ENCODE results near the gene RMC1.
"Not testable (repeated sequence)": the region's sequence is repeated elsewhere in the genome, so short reads cannot be mapped to it uniquely, and the experiment has no call there.

The RMC1 gene

GRCh38 chr18:23503038-23503962 lies at the start of gene RMC1:
TSS of gene RMC1 (plus strand) at chr18:23503511. CDS start at chr18:23503619, 108 bp downstream.
- DNase-seq = peak; percentile 89

GRCh38 chr18:23453680-23454058 lies 49.6 kb upstream of the RMC1 start:
- no peak for DNase-seq

GRCh38 chr18:23456835-23457234 lies 46.5 kb upstream of the RMC1 start:
- DNase-seq = no peak

- DNase-seq = no peak
These were observed 44.3 kb upstream of the RMC1 start for GRCh38 chr18:23458830-23459529.

GRCh38 chr18:23459530-23459921 lies 43.8 kb upstream of the RMC1 start:
- no peak for DNase-seq

GRCh38 chr18:23460285-23461273 lies 42.7 kb upstream of the RMC1 start:
- DNase-seq = no peak

GRCh38 chr18:23462876-23463275 lies 40.4 kb upstream of the RMC1 start:
- DNase-seq = no peak

- no peak for DNase-seq
These were observed 34.4 kb upstream of the RMC1 start for GRCh38 chr18:23468753-23469459.

GRCh38 chr18:23470620-23471387 lies 32.5 kb upstream of the RMC1 start:
- no peak for DNase-seq

GRCh38 chr18:23471486-23471885 lies 31.8 kb upstream of the RMC1 start:
- DNase-seq = no peak

GRCh38 chr18:23479829-23480505 lies 23.3 kb upstream of the RMC1 start:
- no peak for DNase-seq

GRCh38 chr18:23484561-23485182 lies 18.6 kb upstream of the RMC1 start:
- no peak for DNase-seq

- DNase-seq = no peak
These were observed 17.9 kb upstream of the RMC1 start for GRCh38 chr18:23485386-23485785.

- no peak for DNase-seq
These were observed 15.4 kb upstream of the RMC1 start for GRCh38 chr18:23487738-23488570.

- DNase-seq = not testable (repeated sequence)
These were observed 13.7 kb upstream of the RMC1 start for GRCh38 chr18:23489586-23489985.

- DNase-seq = no peak
These were observed 9.7 kb upstream of the RMC1 start for GRCh38 chr18:23493654-23494053.

GRCh38 chr18:23494992-23495391 lies 8.3 kb upstream of the RMC1 start:
- no peak for DNase-seq

- DNase-seq = no peak
These were observed 7.4 kb upstream of the RMC1 start for GRCh38 chr18:23495723-23496440.

GRCh38 chr18:23498117-23498516 lies 5.2 kb upstream of the RMC1 start:
- DNase-seq = no peak

Data from NCI-H2227 treated with DMSO at 0.1 percent for 48 hours (cell line).